Activated CD8-positive, alpha-beta memory T cell treated with anti-CD3 and anti-CD28 coated beads for 36 hours (primary cell): ENCODE results near the gene TNIK. TPM values are rescaled to one million over a fixed set of nuclear protein-coding genes. Genes with fewer than 3 reads are reported as not detected.

ENCODE experiments used
- CTCF ChIA-PET: fragments of 350-600 bp; sonication (Branson Sonifier 250); formaldehyde crosslinking; loops from one replicate; lab custom pipeline; 2021; ENCODE audit warnings: antibody characterized with exemption; lab: Charles Lee
- POLR2A ChIA-PET: fragments of 350-600 bp; sonication (Branson Sonifier 250); formaldehyde crosslinking; loops from one replicate; lab custom pipeline; 2021; ENCODE audit warnings: antibody characterized with exemption; lab: Charles Lee
- total RNA-seq, 2 experiments: library from RNA; stranded (reverse); gene quantifications; one replicate each; pipeline ENCODE4 v1.2.3, GENCODE V29; 2021

Gene TNIK
- total RNA-seq, 2 experiments from 2014 or later, result 15.4 to 17.8 TPM

DNA sequence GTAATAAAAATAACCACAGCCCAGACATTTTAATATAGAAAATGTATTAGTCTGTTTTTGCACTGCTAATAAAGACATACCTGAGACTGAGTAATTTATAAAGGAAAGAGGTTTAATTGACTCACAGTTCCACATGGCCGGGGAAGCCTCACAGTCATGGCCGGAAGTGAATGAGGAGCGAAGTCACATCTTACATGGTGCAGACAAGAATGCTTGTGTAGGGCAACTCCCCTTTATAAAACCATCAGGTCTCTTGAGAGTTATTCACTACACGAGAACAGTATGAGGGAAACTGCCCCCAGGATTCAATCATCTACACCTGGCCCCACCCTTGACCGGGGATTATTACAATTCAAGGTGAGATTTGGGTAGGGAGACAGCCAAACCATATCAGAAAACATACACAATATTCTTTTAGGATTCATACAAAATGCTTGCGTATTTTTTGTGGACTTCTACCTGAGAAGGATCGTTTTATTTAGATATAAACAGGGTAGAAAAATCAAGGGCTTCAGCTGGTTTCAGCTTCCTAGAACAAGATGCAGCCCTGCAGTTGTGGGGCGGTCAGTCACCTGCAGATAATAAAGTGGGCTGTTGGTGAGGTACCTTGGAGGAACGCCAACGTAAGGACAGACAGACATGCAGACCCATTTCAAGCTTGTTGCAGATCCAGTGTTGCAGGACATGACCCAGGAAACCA, 101.9 kb downstream of the TNIK start:
- CTCF ChIA-PET, result interaction anchor here (1.4 kb wide), 1 partner anchor 9 kb away, joined by 4 read pairs; no protein-coding TSS in a partner anchor
- POLR2A ChIA-PET, result no interaction called here

DNA sequence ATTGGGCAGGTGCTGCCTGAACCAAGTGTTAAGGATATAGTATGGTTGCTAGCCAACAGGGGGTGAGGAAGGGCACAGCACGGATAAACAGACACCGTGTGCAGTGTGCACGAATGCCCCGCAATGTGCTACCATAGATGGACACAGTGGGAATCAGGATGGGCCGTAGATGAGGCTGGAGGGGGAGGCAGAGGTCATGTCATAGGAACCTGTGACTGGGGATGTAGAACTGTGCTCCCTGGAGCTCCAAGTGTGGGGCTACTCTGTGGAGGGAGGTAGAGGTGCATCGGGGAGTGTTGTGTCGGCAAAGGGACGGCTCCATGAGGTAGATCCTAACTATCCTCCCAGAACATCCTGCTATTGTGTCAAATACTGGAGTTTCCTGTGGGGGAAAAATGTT, 102.5 kb downstream of the TNIK start:
- ChIA-PET POLR2A (no interaction called here), CTCF (interaction anchor here (1.4 kb wide), 1 partner anchor 10 kb away, joined by 4 read pairs; no protein-coding TSS in a partner anchor)

DNA sequence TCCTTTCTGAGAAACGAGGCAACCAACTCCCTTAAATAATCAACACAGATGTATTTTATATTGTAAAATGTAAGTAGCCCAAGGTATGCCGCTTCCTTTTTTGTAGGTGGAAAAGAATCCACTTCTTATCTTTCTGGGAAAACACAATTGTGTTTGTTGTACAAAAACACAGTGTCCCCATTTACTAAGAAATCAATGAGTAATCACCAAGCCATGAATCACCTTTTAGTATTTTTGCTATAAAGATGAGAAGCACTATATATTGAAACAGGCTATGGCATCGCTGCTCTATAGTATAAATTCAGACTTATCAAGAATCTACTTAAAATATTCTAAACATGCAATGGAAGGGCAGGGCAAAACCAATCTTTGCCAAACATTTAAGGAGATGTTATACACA, 104.0 kb downstream of the TNIK start:
- CTCF ChIA-PET, result no interaction called here
- POLR2A ChIA-PET, result no interaction called here

DNA sequence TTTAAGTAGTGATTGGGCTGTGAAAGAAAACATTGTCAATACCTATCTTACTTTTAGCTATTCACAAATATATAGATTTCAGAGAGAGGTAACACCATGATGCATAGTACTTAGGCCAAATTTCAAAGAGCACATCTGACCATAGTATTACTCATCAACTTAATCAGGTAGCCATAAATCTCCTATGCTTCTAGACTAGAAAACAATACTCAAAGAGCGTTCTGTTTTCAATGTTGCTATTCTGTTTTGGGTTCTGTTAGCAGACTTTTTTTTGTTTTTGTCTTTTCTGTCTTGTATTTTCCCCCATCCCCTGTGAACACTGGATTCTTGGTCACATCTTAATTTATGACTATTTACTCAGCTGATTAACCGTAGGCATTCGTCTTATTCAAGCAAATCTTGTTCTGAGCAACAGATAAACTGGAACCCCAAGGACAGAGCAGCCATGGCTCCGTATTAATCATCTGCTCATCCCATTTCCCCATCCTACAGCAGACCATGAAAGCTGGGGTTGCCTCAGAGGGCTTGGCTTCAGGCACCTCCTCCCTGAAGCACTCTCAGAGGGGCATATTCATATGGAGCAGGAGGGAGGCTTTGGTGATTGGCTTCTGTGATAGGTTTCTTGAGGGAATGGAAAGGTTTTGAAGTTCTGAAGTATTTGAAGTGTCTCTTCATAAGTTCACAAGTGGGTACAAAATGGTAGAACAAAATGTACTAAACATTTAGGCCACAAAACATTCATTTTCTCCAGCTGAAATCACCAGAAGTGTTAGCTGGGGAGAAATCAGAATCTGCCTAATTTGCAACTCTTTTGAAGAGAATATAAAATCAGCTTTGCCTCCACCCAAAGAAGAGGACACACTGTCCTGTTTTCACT, 105.3 kb downstream of the TNIK start:
- CTCF ChIA-PET, result no interaction called here
- POLR2A ChIA-PET, result no interaction called here

DNA sequence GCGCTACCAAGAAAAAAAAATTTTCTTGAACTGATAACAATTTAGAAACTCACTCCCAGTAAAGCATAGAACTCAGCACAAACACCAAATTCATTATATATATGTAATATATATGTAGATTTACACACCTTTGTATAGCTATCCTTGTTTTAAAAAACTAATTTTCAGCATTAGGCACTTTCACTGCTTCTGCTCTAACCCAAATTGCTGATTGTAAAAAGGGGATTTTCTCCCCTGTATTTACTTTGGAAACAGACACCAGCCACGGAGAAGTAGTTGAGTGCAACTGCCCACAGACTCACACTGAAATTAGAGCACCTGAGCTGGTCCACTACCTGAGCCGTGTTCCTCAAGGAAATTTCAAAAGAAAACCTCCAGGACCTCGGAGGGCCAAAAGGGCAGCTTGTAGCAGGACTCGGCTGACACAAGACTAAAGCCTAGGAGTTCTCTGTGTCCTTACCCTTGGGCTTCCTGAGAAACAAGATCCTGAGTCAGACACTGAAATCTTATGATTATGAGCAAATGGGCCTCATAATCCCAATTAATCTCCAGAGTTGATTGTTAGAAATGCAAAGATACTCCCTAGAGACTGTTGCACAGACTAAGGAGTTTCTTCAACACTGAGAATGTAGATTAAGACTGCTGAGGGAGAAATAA, 106.0 kb downstream of the TNIK start:
- CTCF ChIA-PET, result no interaction called here
- POLR2A ChIA-PET, result no interaction called here

DNA sequence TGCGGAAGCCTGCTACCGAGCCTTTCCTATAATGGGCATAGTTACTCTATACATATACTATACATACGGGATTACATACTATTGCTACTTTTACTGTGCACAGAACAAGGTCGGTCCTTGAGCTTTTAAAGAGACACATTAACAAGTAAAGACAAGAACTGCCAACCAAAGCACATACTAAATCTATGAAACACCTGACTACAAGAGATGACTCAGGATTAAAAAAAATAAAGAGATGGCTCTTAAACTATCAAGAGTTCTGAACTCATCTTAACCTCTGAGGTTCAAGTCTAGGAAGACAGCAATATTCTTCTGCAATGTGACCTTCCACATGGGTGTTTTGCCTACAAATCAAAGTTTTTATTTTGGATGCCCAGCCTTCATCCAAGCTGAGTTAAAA, 106.8 kb downstream of the TNIK start:
- POLR2A ChIA-PET, result no interaction called here
- CTCF ChIA-PET, result no interaction called here

DNA sequence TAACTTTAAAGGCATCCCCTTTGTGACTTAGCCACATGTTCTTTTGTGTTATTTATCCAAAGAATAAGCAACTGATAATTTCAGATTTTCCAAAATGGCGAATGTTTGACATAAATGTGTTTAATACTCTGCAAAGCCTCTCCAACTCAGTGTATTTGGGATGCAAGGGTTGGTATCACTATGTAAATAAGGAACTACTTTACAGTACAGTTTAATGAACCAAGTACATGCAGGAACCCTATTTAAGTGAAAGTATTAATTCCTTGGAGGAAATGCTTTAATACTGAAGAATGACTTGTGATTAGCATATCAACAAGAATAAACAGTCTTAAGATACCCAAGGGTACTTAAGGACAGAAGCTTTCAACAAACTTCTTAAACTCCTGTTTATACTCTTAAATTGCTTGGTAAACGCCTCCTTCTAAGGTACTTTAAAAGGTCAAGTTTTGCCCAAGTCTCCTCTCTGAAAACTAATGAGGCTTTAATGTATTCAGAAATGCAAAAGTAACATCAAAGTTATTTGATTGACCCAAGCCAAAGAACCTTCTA, 107.7 kb downstream of the TNIK start:
- CTCF ChIA-PET, result no interaction called here
- POLR2A ChIA-PET, result no interaction called here

DNA sequence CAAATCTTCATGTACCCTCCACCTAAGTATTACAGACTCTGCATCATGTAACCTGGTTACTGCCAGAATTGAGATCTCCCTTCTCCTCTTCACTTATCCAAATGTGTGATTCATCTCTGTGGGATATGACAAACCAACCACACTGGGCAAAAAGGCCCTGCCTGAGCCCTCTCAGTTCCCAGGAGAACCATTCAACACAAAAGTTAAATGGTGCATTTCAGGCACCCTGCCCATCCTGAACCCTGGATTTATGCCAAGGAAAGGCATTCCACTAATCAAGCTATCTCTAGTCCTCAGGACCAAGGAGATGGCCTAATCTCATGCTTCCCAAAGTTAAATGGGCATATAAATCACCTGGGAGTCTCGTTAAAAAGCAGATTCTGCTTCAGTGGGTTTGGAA, 108.5 kb downstream of the TNIK start:
- ChIA-PET CTCF (no interaction called here), POLR2A (no interaction called here)

DNA sequence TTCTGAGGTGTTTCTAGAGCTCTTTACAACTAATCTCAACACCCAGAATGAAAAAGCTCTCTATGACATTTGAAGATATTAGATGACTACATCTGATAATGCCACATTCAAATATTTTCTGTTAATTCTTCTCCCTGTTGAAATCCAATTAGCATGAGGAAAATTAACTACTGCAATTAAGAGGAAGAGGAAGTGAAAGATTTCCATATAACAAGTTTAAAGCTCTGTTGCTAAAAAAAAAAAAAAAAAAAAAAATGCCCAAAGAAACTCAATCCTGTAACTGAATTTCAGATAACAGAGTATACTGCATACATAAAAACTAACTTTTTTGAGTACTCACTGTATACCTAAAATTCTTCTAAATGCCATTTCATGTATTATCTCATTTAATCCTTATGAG, 109.8 kb downstream of the TNIK start:
- ChIA-PET CTCF (no interaction called here), POLR2A (no interaction called here)

DNA sequence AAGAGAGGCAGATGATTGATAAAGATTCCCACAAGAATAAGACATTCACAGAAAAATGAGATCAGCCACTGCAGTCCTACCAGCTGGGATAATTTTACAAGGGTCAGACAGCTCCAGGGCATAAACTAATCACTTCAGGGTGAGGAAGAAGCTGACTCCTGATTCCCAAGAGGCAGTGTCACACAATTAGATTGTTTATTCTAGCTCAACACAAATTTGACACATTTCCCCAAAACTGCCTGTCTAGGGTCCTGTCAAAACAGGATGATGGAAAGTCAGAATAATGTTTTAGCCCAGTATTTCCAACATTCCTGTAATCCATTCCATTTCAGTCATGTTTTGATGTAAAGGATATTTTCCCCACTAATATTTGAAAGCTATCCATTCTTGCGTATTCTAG, 110.8 kb downstream of the TNIK start:
- ChIA-PET POLR2A (no interaction called here), CTCF (no interaction called here)

DNA sequence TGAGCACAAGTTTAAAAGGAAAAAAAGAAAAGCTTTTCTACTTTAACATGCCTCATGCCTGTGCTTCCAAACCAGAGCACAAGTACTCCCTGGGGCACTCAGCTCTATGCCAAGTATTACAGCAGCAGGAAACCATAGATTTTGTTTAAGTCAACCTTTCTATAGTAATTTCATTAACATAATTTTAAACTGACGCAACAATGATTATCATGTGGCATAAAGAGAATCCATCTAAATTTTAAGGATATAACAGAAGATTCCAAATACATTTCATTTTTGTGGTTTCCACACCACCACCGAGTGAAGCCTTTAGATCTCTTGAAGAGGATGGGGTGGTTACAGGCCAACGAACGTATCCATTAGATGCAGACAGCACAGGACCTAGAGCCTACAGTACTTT, 112.1 kb downstream of the TNIK start:
- POLR2A ChIA-PET, result no interaction called here
- CTCF ChIA-PET, result interaction anchor here (1.0 to 2.1 kb wide), 3 partner anchors 19 to 159 kb away, joined by 3 to 7 read pairs (median 3); no protein-coding TSS in a partner anchor

DNA sequence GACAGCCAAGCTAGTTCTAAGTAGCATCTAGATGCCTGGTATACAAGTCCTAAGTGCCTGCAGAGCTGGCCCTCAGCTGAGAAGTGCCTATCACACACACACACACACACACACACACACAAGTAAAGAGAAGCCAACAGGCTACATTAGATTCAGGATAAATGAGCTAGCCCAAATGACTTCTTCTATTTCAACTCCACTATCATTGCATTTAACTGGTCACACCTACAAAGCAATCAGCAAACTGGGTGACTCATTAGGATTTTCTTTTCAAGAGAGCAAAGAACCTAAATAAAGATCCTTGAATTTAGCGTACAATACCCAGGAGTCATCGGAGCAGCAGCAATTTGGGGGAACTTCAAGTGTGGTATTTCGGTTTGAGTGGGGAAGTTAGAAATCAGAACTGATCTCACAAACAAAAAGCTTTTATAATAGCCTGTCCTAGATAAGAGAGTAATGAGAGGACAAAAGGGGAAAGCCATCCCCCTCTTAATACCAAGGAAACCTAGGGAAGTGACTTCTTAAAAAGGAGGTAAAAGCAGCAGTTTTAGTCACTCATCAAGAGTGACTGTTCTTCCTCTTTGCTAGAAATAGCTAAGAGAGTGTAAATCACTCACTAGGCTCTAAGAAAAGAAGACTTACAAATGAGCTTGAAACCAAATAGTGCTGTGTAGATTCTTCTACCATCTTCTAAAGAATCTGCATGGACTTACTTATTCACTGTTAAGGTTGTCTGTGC, 112.7 kb downstream of the TNIK start:
- POLR2A ChIA-PET, result interaction anchor here (0.6 kb wide), 1 partner anchor 1182 kb away, joined by 9 read pairs; no protein-coding TSS in a partner anchor
- CTCF ChIA-PET, result interaction anchor here (1.0 to 2.1 kb wide), 3 partner anchors 19 to 158 kb away, joined by 3 to 7 read pairs (median 3); no protein-coding TSS in a partner anchor

DNA sequence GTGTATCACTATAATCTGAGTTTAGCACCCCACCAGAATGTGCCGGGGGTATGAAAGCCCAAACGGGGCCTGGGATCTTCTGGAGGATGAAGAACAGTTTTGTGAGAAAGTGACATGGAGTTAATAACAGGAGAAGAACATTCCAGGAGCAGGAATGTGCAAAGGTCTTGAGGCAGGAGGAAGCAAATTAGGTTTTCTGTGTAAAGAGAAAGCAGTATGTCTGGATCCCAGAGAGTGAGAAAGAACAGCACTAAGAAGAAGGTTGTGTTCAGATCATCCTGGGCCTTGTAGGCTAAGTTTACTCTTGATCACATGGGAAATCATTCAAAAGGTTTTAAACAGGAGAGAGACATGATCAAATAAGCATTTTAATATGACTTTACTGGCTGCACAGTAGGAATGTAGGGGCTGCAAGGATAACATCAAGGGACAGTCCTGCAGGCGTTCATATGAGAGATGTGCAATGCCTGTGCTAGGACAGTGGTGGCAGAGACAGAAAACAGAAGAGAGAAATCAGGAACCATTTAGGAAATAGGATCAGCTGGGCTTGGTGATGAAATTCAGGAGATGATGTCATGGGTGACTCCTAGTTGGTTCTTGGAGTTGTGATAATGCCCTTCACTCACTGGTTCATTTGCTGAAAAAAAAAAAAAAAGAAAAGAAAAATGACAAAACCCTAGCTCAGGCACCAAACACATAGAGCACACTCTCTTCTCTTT, 113.5 kb downstream of the TNIK start:
- POLR2A ChIA-PET, result no interaction called here
- CTCF ChIA-PET, result interaction anchor here (2.1 kb wide), 1 partner anchor 18 kb away, joined by 7 read pairs; no protein-coding TSS in a partner anchor

DNA sequence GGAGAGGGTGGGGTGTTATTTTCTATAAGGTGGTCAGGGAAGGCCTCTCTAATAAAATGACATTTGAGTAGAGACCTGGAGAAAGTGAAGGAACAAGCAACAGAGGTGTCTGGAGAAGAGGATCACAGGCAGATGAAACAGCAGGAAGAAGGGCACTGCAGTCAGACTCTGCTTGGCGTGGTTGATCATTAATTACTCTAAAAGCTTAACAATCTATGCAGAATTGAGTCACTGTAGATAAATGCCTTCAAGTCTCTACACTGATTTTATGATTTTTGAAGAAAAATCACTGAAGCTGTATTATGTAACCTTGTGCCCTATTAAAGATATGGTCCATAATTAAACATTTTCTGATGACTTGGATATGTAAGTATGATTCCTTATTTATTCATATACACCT, 114.2 kb downstream of the TNIK start:
- CTCF ChIA-PET, result interaction anchor here (2.1 kb wide), 1 partner anchor 17 kb away, joined by 7 read pairs; no protein-coding TSS in a partner anchor
- POLR2A ChIA-PET, result no interaction called here

DNA sequence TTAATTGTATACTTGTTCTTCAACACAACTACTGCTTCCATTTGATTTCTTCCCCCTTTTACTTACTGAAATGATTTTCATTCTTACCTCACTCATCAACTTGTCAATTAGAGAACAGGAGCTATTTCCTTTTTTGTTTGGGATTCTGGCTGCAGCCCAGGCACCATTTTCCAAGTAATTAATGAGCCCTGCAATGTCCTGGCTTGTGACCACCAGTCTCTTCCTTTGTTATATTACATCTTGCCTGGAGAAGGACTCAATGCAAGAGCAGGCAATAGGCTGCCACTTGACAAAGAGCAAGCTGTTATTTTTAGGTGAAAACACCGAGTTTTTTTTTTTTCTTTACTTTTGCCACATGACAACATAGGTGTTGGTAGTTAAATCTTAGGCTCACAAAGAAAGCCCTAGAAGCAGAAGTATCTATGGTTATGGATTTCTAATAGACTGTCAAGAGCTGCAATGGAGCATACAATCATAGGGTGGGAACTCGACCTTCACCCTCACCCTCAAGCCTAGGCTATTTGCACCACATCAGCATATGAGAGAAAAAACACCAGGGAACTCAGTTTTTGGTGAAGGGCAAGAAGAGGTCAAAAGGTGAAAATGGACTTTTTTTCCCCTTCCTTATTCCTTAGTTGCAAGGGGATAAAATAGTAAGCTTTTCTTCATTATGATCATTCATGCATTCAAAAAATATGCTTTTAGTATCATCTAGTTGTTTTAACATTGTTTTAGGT, 114.9 kb downstream of the TNIK start:
- ChIA-PET CTCF (no interaction called here), POLR2A (no interaction called here)

DNA sequence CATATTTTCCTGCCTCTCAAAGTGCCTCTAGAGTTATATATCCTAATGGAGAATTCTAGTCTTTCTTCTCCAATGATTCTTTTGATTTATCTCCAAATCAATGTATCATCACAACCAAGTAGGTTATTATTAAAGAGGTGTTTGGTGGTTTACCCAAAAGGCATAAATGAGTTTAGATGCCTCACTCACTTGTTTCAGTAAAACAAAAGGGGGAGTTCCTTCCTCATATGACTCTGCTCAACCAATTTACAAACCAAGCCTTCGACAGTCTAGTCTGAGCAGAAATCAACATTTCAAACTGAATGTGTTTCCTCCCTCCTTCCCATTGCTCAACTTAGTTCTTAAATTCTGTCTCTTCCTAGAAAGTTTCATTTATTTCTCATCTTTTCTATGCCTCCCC, 116.5 kb downstream of the TNIK start:
- CTCF ChIA-PET, result interaction anchor here (0.9 kb wide), 1 partner anchor 178 kb away, joined by 3 read pairs; no protein-coding TSS in a partner anchor
- POLR2A ChIA-PET, result no interaction called here

DNA sequence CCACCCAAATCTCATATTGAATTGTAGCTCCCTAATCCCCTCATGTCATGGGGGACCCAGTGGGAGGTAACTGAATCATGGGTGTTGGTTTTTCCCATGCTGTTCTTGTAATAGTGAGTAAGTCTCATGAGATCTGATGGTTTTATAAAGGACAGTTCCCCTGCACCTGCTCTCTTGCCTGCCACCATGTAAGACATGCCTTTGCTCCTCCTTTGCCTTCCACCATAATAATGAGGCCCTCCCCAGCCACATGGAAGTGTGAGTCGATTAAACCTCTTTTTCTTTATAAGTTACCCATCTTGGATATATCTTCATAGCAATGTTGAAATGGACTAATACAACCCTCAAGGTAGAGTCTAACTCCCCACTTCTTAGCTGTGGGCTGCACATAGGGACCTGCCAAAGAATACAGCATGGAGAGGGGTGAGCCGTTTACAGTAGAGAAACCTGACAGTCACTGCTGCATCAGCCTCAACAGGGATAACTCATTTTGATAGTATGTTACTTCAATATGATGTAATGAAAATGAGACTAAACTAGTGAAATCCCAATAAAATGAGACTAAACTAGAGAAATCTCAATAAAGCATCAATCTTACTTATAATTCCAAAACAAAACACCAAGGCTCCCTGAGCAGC, 117.3 kb downstream of the TNIK start:
- CTCF ChIA-PET, result interaction anchor here (0.6 kb wide), 1 partner anchor 343 kb away, joined by 4 read pairs; no protein-coding TSS in a partner anchor
- POLR2A ChIA-PET, result no interaction called here
